Measurements from ENCODE around the gene ARAF.

DNA sequence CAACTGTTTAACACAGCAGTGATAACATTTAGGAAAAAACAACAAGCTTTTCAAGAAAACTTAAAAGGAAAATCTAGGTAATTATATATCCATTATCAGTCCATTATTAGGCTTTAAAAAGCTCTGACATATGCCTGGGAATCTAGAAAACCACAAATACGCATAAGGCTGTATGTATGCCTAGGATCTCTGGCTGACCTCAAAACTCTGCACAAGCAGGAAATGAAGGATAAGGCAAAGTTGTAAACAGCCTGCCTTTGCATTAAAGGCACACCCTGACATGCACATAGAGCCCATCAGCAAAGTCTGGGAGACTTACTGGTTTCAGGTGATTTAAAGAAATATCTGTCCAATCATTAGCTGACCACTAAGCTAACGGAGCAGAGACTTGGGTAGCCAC is 35.3 kb downstream of the ARAF start:
- TF ChIP-seq EZH2 (IDR thresholded peaks at IDR 0.05; ENCODE audit: insufficient read depth, poor library complexity, severe bottlenecking): no peak
- no peak for TF ChIP-seq EZH2phosphoT487 (IDR thresholded peaks at IDR 0.05; ENCODE audit: insufficient read depth, low read depth)

All from GM23248 (cell line).